DLD1 (cell line): ENCODE measurements around the gene ZNF423.

Experiments
- in situ Hi-C: cut with HindIII; loops from 2 replicates; pipeline ENCODE4 v1.10.0; 2017; ENCODE audit warnings: low sequenced_read_pairs

The ZNF423 gene

GRCh38 chr16:49596068-49596467, 259.8 kb downstream of the ZNF423 start:
- in situ Hi-C loops, result no loop called here

- in situ Hi-C loops, result no loop called here
Observed at GRCh38 chr16:49594685-49595498, 261.0 kb downstream of the ZNF423 start.

- in situ Hi-C loops, result no loop called here
Observed at GRCh38 chr16:49594153-49594552, 261.8 kb downstream of the ZNF423 start.

GRCh38 chr16:49593424-49594040, 262.4 kb downstream of the ZNF423 start:
- in situ Hi-C loops, result no loop called here

- in situ Hi-C loops, result no loop called here
Observed at GRCh38 chr16:49592546-49593423, 263.1 kb downstream of the ZNF423 start.

GRCh38 chr16:49590166-49590871, 265.6 kb downstream of the ZNF423 start:
- in situ Hi-C loops, result no loop called here

GRCh38 chr16:49589544-49590031, 266.3 kb downstream of the ZNF423 start:
- in situ Hi-C loops, result no loop called here

GRCh38 chr16:49588729-49589384, 267.1 kb downstream of the ZNF423 start:
- in situ Hi-C loops, result no loop called here

- in situ Hi-C loops, result no loop called here
Observed at GRCh38 chr16:49588026-49588425, 267.9 kb downstream of the ZNF423 start.

GRCh38 chr16:49587511-49587910, 268.4 kb downstream of the ZNF423 start:
- in situ Hi-C loops, result no loop called here

- in situ Hi-C loops, result no loop called here
Observed at GRCh38 chr16:49586466-49587450, 269.2 kb downstream of the ZNF423 start.

- in situ Hi-C loops, result no loop called here
Observed at GRCh38 chr16:49585143-49585832, 270.6 kb downstream of the ZNF423 start.

GRCh38 chr16:49583911-49584310, 272.0 kb downstream of the ZNF423 start:
- in situ Hi-C loops, result no loop called here

- in situ Hi-C loops, result no loop called here
Observed at GRCh38 chr16:49581630-49582298, 274.1 kb downstream of the ZNF423 start.

GRCh38 chr16:49580751-49581303, 275.1 kb downstream of the ZNF423 start:
- in situ Hi-C loops, result no loop called here

- in situ Hi-C loops, result no loop called here
Observed at GRCh38 chr16:49578435-49579024, 277.4 kb downstream of the ZNF423 start.

- in situ Hi-C loops, result no loop called here
Observed at GRCh38 chr16:49578018-49578417, 277.9 kb downstream of the ZNF423 start.
